ENCODE data around the gene TAF1.
"Not testable (repeated sequence)": the region's sequence is repeated elsewhere in the genome, so short reads cannot be mapped to it uniquely, and the experiment has no call there.

Gene TAF1

DNA sequence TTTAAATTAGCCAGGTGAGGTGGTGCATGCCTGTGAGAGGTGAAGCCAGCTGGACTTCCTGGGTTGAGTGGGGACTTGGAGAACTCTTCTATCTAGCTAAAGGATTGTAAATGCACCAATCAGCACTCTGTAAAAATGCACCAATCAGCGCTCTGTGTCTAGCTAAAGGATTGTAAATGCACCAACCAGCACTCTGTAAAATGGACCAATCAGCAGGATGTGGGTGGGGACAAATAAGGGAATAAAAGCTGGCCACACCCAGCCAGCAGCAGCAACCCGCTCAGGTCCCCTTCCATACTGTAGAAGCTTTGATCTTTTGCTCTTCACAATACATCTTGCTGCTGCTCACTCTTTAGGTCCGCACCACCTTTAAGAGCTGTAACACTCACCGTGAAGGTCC is 147.6 kb downstream of the TAF1 start:
- DNase-seq: not testable (repeated sequence)

DNA sequence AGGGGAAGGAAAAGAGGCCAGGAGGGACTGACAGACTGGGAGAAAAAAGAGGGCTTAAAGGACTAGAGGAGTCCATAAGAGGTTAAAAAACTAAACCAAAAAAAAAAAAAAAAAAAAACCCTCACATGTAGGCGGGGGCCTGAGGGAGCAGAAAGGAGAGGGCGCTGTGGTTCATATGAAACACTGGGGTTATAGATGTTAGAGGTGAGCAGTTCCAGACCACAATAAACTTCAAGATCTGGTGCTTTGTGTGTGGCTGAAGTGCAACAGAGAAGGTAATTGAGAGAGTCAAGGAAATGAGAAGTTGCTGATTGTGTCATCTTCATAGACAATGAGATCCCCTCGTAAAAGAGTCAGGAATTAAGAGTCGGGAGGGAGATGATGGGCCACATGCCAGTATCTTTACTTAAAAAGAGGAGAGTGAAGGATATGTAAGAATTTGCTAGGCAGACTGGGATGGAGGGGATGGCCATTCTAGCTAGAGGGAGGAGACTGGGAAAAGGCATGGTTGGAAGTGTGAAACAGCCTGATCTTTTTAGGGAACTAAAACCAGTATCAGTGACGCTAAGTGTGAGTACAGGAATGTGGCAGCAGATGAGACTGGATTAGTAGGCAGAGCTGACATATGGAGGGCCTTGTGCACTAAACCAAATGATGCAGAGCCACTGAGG is 148.3 kb downstream of the TAF1 start:
- DNase-seq: no peak

DNA sequence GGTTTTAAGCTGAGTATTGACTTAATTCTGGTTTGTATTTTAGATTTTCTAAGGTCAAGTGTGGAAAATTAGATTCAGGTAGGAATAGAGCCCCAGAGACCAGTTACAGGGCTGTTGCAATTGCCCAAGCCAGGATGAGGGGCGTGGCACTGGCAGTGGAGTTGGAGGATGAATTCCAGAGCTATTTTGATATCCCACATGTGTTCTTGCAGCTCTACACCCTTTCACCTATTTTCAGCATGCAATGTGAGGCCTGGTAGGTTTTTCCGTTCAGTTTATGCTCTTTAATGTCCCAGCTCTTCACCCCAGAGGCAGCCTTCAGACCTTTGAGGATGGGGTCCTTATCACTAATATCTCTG is 148.9 kb downstream of the TAF1 start:
- DNase-seq: no peak
